Measurements from ENCODE around the gene APCDD1L. TPM values are rescaled to one million over a fixed set of nuclear protein-coding genes. Genes with fewer than 3 reads are reported as not detected.

The APCDD1L gene
- total and polyA plus RNA-seq, 4 donors = 0.11 to 0.32 (median 0.20) TPM; not detected in 1

GRCh38 chr20:58553166-58553696, 38.0 kb upstream of the APCDD1L start:
- no peak overlapping the region for H3K27ac ChIP-seq (ENCODE audit: low read depth, low read length)
- peaks cover 10% of the 10 kb centered on the region for H3K4me1 ChIP-seq (ENCODE audit: control insufficient read depth, insufficient read depth, low read length)
- no peaks in the 10 kb centered on the region for H3K36me3 ChIP-seq (ENCODE audit: control insufficient read depth, insufficient read depth, low read length)
- no CpG with 5 or more reads among the region's 2 CpGs for WGBS (ENCODE audit: insufficient coverage)
- DNase-seq (ENCODE audit: low read depth in 4 of 6, low spot score in 6 of 6) = no peak
- no peak overlapping the region for H3K4me3 ChIP-seq (ENCODE audit: low read depth, low read length)
- no peaks in the 10 kb centered on the region for H3K9me3 ChIP-seq (ENCODE audit: control insufficient read depth, insufficient read depth, low read length)
- no peaks in the 10 kb centered on the region for H3K27me3 ChIP-seq (ENCODE audit: control insufficient read depth, insufficient read depth, low read length)

GRCh38 chr20:58552366-58552934, 37.3 kb upstream of the APCDD1L start:
- no peaks in the 10 kb centered on the region for H3K9me3 ChIP-seq (ENCODE audit: control insufficient read depth, insufficient read depth, low read length)
- H3K27me3 ChIP-seq (ENCODE audit: control insufficient read depth, insufficient read depth, low read length) = no peaks in the 10 kb centered on the region
- H3K4me3 ChIP-seq (ENCODE audit: low read depth, low read length) = no peak overlapping the region
- no peak for DNase-seq (ENCODE audit: low read depth in 4 of 6, low spot score in 6 of 6)
- WGBS (ENCODE audit: insufficient coverage) = 86% methylated on average over 5 of the region's 11 CpGs
- peaks cover 10% of the 10 kb centered on the region for H3K4me1 ChIP-seq (ENCODE audit: control insufficient read depth, insufficient read depth, low read length)
- no peak overlapping the region for H3K27ac ChIP-seq (ENCODE audit: low read depth, low read length)
- no peaks in the 10 kb centered on the region for H3K36me3 ChIP-seq (ENCODE audit: control insufficient read depth, insufficient read depth, low read length)

GRCh38 chr20:58551631-58552030, 36.4 kb upstream of the APCDD1L start:
- Histone ChIP-seq H3K36me3 (ENCODE audit: control insufficient read depth, insufficient read depth, low read length) (no peaks in the 10 kb centered on the region), H3K27ac (ENCODE audit: low read depth, low read length) (no peak overlapping the region), H3K27me3 (ENCODE audit: control insufficient read depth, insufficient read depth, low read length) (no peaks in the 10 kb centered on the region), H3K9me3 (ENCODE audit: control insufficient read depth, insufficient read depth, low read length) (no peaks in the 10 kb centered on the region), H3K4me1 (ENCODE audit: control insufficient read depth, insufficient read depth, low read length) (peaks cover 18% of the 10 kb centered on the region), H3K4me3 (ENCODE audit: low read depth, low read length) (no peak overlapping the region)
- WGBS (ENCODE audit: insufficient coverage) = 87% methylated on average over 6 of the region's 8 CpGs
- DNase-seq (ENCODE audit: low read depth in 4 of 6, low spot score in 6 of 6) = no peak

- no peak overlapping the region for H3K27ac ChIP-seq (ENCODE audit: low read depth, low read length)
- DNase-seq (ENCODE audit: low read depth in 4 of 6, low spot score in 6 of 6) = peak in 1 of 6 donors; percentile 70
- H3K4me3 ChIP-seq (ENCODE audit: low read depth, low read length) = no peak overlapping the region
- H3K27me3 ChIP-seq (ENCODE audit: control insufficient read depth, insufficient read depth, low read length) = no peaks in the 10 kb centered on the region
- no peaks in the 10 kb centered on the region for H3K9me3 ChIP-seq (ENCODE audit: control insufficient read depth, insufficient read depth, low read length)
- peaks cover 21% of the 10 kb centered on the region for H3K4me1 ChIP-seq (ENCODE audit: control insufficient read depth, insufficient read depth, low read length)
- no peaks in the 10 kb centered on the region for H3K36me3 ChIP-seq (ENCODE audit: control insufficient read depth, insufficient read depth, low read length)
- 51% methylated on average over 11 of the region's 17 CpGs for WGBS (ENCODE audit: insufficient coverage)
These were observed 35.3 kb upstream of the APCDD1L start for GRCh38 chr20:58550275-58551059.

GRCh38 chr20:58549231-58550209, 34.3 kb upstream of the APCDD1L start:
- no peak overlapping the region for H3K4me3 ChIP-seq (ENCODE audit: low read depth, low read length)
- no peaks in the 10 kb centered on the region for H3K27me3 ChIP-seq (ENCODE audit: control insufficient read depth, insufficient read depth, low read length)
- H3K9me3 ChIP-seq (ENCODE audit: control insufficient read depth, insufficient read depth, low read length) = no peaks in the 10 kb centered on the region
- peaks cover 21% of the 10 kb centered on the region for H3K4me1 ChIP-seq (ENCODE audit: control insufficient read depth, insufficient read depth, low read length)
- 83% methylated on average over 4 of the region's 13 CpGs for WGBS (ENCODE audit: insufficient coverage)
- no peak overlapping the region for H3K27ac ChIP-seq (ENCODE audit: low read depth, low read length)
- H3K36me3 ChIP-seq (ENCODE audit: control insufficient read depth, insufficient read depth, low read length) = no peaks in the 10 kb centered on the region
- DNase-seq (ENCODE audit: low read depth in 4 of 6, low spot score in 6 of 6) = no peak

- Histone ChIP-seq H3K36me3 (ENCODE audit: control insufficient read depth, insufficient read depth, low read length) (no peaks in the 10 kb centered on the region), H3K4me3 (ENCODE audit: low read depth, low read length) (no peak overlapping the region), H3K9me3 (ENCODE audit: control insufficient read depth, insufficient read depth, low read length) (no peaks in the 10 kb centered on the region), H3K4me1 (ENCODE audit: control insufficient read depth, insufficient read depth, low read length) (peaks cover 21% of the 10 kb centered on the region), H3K27me3 (ENCODE audit: control insufficient read depth, insufficient read depth, low read length) (no peaks in the 10 kb centered on the region), H3K27ac (ENCODE audit: low read depth, low read length) (no peak overlapping the region)
- 82% methylated on average over 3 of the region's 11 CpGs for WGBS (ENCODE audit: insufficient coverage)
- DNase-seq (ENCODE audit: low read depth in 4 of 6, low spot score in 6 of 6) = peak in 1 of 6 donors; percentile 76
These were observed 32.6 kb upstream of the APCDD1L start for GRCh38 chr20:58547623-58548475.

- 28% methylated on average over 2 of the region's 19 CpGs for WGBS (ENCODE audit: insufficient coverage)
- Histone ChIP-seq H3K4me1 (ENCODE audit: control insufficient read depth, insufficient read depth, low read length) (peaks cover 26% of the 10 kb centered on the region), H3K36me3 (ENCODE audit: control insufficient read depth, insufficient read depth, low read length) (no peaks in the 10 kb centered on the region), H3K4me3 (ENCODE audit: low read depth, low read length) (no peak overlapping the region), H3K27me3 (ENCODE audit: control insufficient read depth, insufficient read depth, low read length) (peaks cover 2% of the 10 kb centered on the region), H3K9me3 (ENCODE audit: control insufficient read depth, insufficient read depth, low read length) (no peaks in the 10 kb centered on the region), H3K27ac (ENCODE audit: low read depth, low read length) (no peak overlapping the region)
- DNase-seq (ENCODE audit: low read depth in 4 of 6, low spot score in 6 of 6) = peak in 2 of 6 donors; percentile 55 to 75
These were observed 31.8 kb upstream of the APCDD1L start for GRCh38 chr20:58546756-58547622.

- peaks cover 2% of the 10 kb centered on the region for H3K27me3 ChIP-seq (ENCODE audit: control insufficient read depth, insufficient read depth, low read length)
- peaks cover 26% of the 10 kb centered on the region for H3K4me1 ChIP-seq (ENCODE audit: control insufficient read depth, insufficient read depth, low read length)
- no peak overlapping the region for H3K4me3 ChIP-seq (ENCODE audit: low read depth, low read length)
- H3K36me3 ChIP-seq (ENCODE audit: control insufficient read depth, insufficient read depth, low read length) = no peaks in the 10 kb centered on the region
- H3K9me3 ChIP-seq (ENCODE audit: control insufficient read depth, insufficient read depth, low read length) = no peaks in the 10 kb centered on the region
- DNase-seq (ENCODE audit: low read depth in 4 of 6, low spot score in 6 of 6) = no peak
- no peak overlapping the region for H3K27ac ChIP-seq (ENCODE audit: low read depth, low read length)
- WGBS (ENCODE audit: insufficient coverage) = 94% methylated on average over 2 of the region's 5 CpGs
These were observed 31.2 kb upstream of the APCDD1L start for GRCh38 chr20:58546416-58546711.

Measured in spinal cord (tissue), 10 donors.